Left lung (tissue), 10 donors: ENCODE results near the gene CDC14B. TPM values are rescaled to one million over a fixed set of nuclear protein-coding genes. Genes with fewer than 3 reads are reported as not detected.

Experiments
- ATAC-seq: fragments of 200-7000 bp; cut with Tn5 transposase; one replicate; pipeline ENCODE4 v1.9.1; 2020; ENCODE audit warnings: moderate library complexity
- DNase-seq, 4 donors: peaks; one replicate each; pipeline ENCODE4 v3.0.0-alpha.2; 2013 to 2020
- H3K27ac ChIP-seq, 2 donors: fragments of 200-600 bp; sonication (generic) in 1 of 2; one replicate each; pipeline versions ENCODE4 v1.5.0 to v1.8.0; 2020 to 2021
- H3K27me3 ChIP-seq, 2 donors: fragments of 200-600 bp; sonication (generic) in 1 of 2; one replicate each; pipeline versions ENCODE4 v1.5.0 to v1.8.0; 2020 to 2021
- H3K36me3 ChIP-seq, 2 donors: fragments of 200-600 bp; sonication (generic) in 1 of 2; one replicate each; pipeline versions ENCODE4 v1.5.0 to v1.8.0; 2020 to 2021
- H3K4me1 ChIP-seq, 2 donors: fragments of 200-600 bp; one replicate each; pipeline ENCODE4 v1.8.0; 2021
- H3K4me3 ChIP-seq, 2 donors: fragments of 200-600 bp; sonication (generic) in 1 of 2; one replicate each; pipeline versions ENCODE4 v1.5.0 to v1.8.0; 2020 to 2021; ENCODE audit warnings: mild to moderate bottlenecking in 1 of 2
- H3K9me3 ChIP-seq, 2 donors: fragments of 200-600 bp; sonication (generic) in 1 of 2; one replicate each; pipeline versions ENCODE4 v1.5.0 to v1.8.0; 2020 to 2021
- CTCF ChIP-seq, 2 donors: fragments of 200-600 bp; sonication (generic) in 1 of 2; IDR thresholded peaks; one replicate each; pipeline versions ENCODE4 v1.5.0 to v1.8.0; 2021; ENCODE audit warnings: antibody characterized with exemption in 2 of 2
- intact Hi-C, 2 donors: fragments of 100-400 bp; cut with DNase I; formaldehyde crosslinking; loops; one replicate each; pipeline versions ENCODE4 v1.11.2 to v1.14.2; 2022
- polyA plus RNA-seq, 6 donors: library from polyadenylated mRNA; unstranded; fragments of 120-200 nt; gene quantifications; one replicate each; pipeline ENCODE4 v1.2.1, GENCODE V29; 2013; ENCODE audit not compliant: insufficient read length in 6 of 6
- total RNA-seq, 2 donors: library from RNA; stranded (reverse); fragmentation: NEBNext Ultra II Directional; extraction: Animal tissue kit (Norgen Biotek cat#: 25700); gene quantifications; one replicate each; pipeline ENCODE4 v1.2.1, GENCODE V29; 2021
- donor health status: DM: no; HTN: yes; CAD: no.
- donor health status: DM: no; HTN: no; CAD: no.

The CDC14B gene
- total and polyA plus RNA-seq, 8 donors: 10.5 to 20.3 (median 17.9) TPM

- Histone ChIP-seq H3K9me3 (no peaks in the 10 kb centered on the region), H3K27ac (peak overlapping the region; percentile 3 to 66), H3K36me3 (no peaks in the 10 kb centered on the region), H3K4me3 (no peak overlapping the region), H3K4me1 (peaks cover 0 to 8% of the 10 kb centered on the region in 2 donors), H3K27me3 (no peaks in the 10 kb centered on the region)
- intact Hi-C loops: no loop called here
- no peak for TF ChIP-seq CTCF (IDR thresholded peaks at IDR 0.05)
- peak; percentile 69 for ATAC-seq
- no peak for DNase-seq
These were observed 105.4 kb downstream of the CDC14B start for GRCh38 chr9:96514108-96514799.

- ATAC-seq (peak; percentile 71), DNase-seq (no peak)
- Histone ChIP-seq H3K36me3 (no peaks in the 10 kb centered on the region), H3K27ac (peak overlapping the region in 1 of 2 donors; percentile 66), H3K27me3 (no peaks in the 10 kb centered on the region), H3K4me1 (peaks cover 0 to 8% of the 10 kb centered on the region in 2 donors), H3K4me3 (no peak overlapping the region), H3K9me3 (no peaks in the 10 kb centered on the region)
- intact Hi-C loops: no loop called here
- TF ChIP-seq CTCF (IDR thresholded peaks at IDR 0.05): no peak
These were observed 106.0 kb downstream of the CDC14B start for GRCh38 chr9:96513622-96514021.

- TF ChIP-seq CTCF (IDR thresholded peaks at IDR 0.05): no peak
- H3K36me3 ChIP-seq: no peaks in the 10 kb centered on the region
- H3K27ac ChIP-seq: no peak overlapping the region
- no peak overlapping the region for H3K4me3 ChIP-seq
- peaks cover 0 to 8% of the 10 kb centered on the region in 2 donors for H3K4me1 ChIP-seq
- H3K9me3 ChIP-seq: no peaks in the 10 kb centered on the region
- no peaks in the 10 kb centered on the region for H3K27me3 ChIP-seq
- DNase-seq (no peak), ATAC-seq (no peak)
- intact Hi-C loops: no loop called here
These were observed 107.4 kb downstream of the CDC14B start for GRCh38 chr9:96512240-96512639.

DNA sequence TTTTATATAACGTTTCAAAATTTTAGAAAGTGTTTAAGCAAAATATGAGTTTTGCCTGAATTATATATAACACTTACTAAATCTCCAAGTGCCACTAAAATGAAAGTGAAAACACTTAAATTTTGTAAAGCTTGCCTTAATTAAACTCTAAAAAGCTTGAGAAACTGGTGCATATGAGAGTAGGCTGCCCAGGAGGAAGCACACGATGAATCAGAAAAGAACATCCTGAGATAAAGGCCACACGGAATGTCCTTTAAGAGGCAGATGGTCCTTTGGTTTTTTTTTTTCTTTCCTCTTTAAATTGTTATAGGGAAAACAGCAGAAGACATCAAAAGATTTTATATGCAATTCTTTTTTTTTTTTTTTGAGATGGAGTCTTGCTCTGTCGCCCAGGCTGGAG is 109.4 kb downstream of the CDC14B start:
- Histone ChIP-seq H3K9me3 (no peaks in the 10 kb centered on the region), H3K4me3 (no peak overlapping the region), H3K27me3 (no peaks in the 10 kb centered on the region), H3K27ac (no peak overlapping the region), H3K4me1 (peaks cover 0 to 8% of the 10 kb centered on the region in 2 donors), H3K36me3 (no peaks in the 10 kb centered on the region)
- TF ChIP-seq CTCF (IDR thresholded peaks at IDR 0.05): no peak
- DNase-seq (no peak), ATAC-seq (no peak)
- intact Hi-C loops: no loop called here

DNA sequence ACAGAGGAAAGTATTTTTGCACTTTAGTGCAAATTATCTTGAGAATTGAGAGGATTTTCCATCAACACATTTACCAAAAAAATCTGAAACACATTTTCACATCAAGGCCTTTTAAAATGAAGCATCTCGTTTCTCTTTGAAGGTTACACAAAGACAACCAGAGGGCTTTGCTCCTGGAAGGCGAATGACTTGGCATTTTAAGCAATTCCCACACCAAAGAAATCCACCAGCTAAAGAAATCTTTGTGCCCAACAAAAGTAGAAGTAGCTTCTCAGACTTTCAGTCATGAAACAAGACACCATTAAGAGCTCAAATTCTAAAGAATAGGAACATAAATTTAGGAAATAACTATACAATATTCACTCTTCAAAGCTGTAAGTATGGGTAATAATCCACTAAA is 109.8 kb downstream of the CDC14B start:
- H3K4me3 ChIP-seq: no peak overlapping the region
- H3K4me1 ChIP-seq: peaks cover 0 to 8% of the 10 kb centered on the region in 2 donors
- intact Hi-C loops: no loop called here
- no peak for TF ChIP-seq CTCF (IDR thresholded peaks at IDR 0.05)
- H3K36me3 ChIP-seq: no peaks in the 10 kb centered on the region
- ATAC-seq (no peak), DNase-seq (no peak)
- H3K9me3 ChIP-seq: no peaks in the 10 kb centered on the region
- H3K27me3 ChIP-seq: no peaks in the 10 kb centered on the region
- H3K27ac ChIP-seq: no peak overlapping the region
